Measurements from ENCODE around the gene INTS15. TPM values are rescaled to one million over a fixed set of nuclear protein-coding genes. Genes with fewer than 3 reads are reported as not detected.
A peak's percentile ranks its signal among the peaks of the same experiment; 100 is the strongest.
"Not testable (repeated sequence)": the region's sequence is repeated elsewhere in the genome, so short reads cannot be mapped to it uniquely, and the experiment has no call there.

INTS15 gene
- polyA plus RNA-seq, 1 donor (not counting 4 experiments of a cell fraction or from before 2014, with no cell fraction given), result 11.9 TPM

DNA sequence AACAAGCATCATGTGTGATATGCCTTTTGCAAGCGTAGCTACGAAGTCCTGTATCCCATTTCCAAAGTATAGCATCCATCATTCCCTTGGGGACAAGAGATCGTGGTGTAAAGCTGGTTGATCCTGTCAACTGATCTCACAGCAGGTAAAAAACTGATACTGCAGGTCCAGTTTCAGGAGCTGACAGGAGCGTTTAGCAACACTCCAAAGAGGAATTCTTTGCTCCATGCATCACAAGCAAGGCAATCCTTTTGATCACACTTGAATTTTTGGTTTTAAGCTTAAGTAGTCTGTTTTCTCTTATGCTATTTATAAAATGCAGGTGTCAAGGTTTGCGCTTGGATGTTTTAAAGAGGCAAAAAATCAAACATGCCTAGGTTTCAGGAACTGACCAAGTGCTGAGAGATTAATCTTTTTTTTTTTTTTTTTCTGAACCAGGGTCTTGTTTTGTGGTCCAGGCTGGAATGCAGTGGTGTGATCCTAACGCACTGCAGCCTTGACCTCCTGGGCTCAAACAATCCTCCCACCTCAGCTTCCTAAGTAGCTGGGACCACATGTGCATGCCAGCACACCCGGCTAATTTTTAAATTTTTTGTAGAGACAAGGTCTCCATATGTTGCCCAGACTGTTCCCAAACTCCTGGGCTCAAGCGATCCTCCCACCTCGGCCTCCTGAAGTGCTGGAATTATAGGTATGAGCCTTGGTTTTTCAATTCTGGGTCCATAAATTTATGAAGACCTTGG lies 14.4 kb upstream of the INTS15 start:
- Histone ChIP-seq H3K9me1 (ENCODE audit: control insufficient read depth, extremely low read depth, insufficient read depth, low read length) (no peaks in the 10 kb centered on the region), H3K27me3 (ENCODE audit: control insufficient read depth, extremely low read depth, insufficient read depth, low read length) (no peaks in the 10 kb centered on the region), H3K27ac (ENCODE audit: control insufficient read depth, insufficient read depth, low read length) (no peak overlapping the region), H3K79me2 (ENCODE audit: control insufficient read depth, insufficient read depth, low read length) (no peaks in the 10 kb centered on the region), H3K9ac (ENCODE audit: control insufficient read depth, extremely low read depth, insufficient read depth, low read length) (no peak overlapping the region), H3K9me3 (ENCODE audit: control insufficient read depth, low read depth, low read length) (no peaks in the 10 kb centered on the region), H3K4me2 (ENCODE audit: control insufficient read depth, extremely low read depth, insufficient read depth, low read depth, low read length) (no peak overlapping the region), H3K4me1 (ENCODE audit: control insufficient read depth, extremely low read depth, insufficient read depth, low read length) (no peaks in the 10 kb centered on the region), H3K4me3 (ENCODE audit: control insufficient read depth in 2 of 3, extremely low read depth in 1 of 3, insufficient read depth in 2 of 3, low read depth in 1 of 3, low read length in 3 of 3) (no peak overlapping the region), H3K36me3 (ENCODE audit: control insufficient read depth in 2 of 2, extremely low read depth in 1 of 2, insufficient read depth in 2 of 2, low read length in 2 of 2) (peaks cover 2 to 4% of the 10 kb centered on the region in 2 experiments), H4K20me1 (ENCODE audit: control insufficient read depth, extremely low read depth, insufficient read depth, low read length) (no peaks in the 10 kb centered on the region), H2AFZ (ENCODE audit: control insufficient read depth, low read length) (no peak overlapping the region)
- FAIRE-seq (no peak), DNase-seq (ENCODE audit: low read depth, low spot score) (no peak)
- dilution Hi-C loops (cut with MboI; ENCODE audit: extremely low pct_ligation_motif_present, low sequenced_read_pairs), result no loop called here
- TF ChIP-seq, protein P1, sequence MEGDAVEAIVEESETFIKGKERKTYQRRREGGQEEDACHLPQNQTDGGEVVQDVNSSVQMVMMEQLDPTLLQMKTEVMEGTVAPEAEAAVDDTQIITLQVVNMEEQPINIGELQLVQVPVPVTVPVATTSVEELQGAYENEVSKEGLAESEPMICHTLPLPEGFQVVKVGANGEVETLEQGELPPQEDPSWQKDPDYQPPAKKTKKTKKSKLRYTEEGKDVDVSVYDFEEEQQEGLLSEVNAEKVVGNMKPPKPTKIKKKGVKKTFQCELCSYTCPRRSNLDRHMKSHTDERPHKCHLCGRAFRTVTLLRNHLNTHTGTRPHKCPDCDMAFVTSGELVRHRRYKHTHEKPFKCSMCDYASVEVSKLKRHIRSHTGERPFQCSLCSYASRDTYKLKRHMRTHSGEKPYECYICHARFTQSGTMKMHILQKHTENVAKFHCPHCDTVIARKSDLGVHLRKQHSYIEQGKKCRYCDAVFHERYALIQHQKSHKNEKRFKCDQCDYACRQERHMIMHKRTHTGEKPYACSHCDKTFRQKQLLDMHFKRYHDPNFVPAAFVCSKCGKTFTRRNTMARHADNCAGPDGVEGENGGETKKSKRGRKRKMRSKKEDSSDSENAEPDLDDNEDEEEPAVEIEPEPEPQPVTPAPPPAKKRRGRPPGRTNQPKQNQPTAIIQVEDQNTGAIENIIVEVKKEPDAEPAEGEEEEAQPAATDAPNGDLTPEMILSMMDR (optimal IDR thresholded peaks at IDR 0.05 in 1 of 3, IDR thresholded peaks at IDR 0.05 in 1 of 3, conservative IDR thresholded peaks at IDR 0.05 in 1 of 3; ENCODE audit: extremely low read depth in 1 of 3, insufficient read depth in 2 of 3, low read length in 3 of 3), result no peak
- TF ChIP-seq EZH2 (IDR thresholded peaks at IDR 0.05; ENCODE audit: low read length), result no peak

DNA sequence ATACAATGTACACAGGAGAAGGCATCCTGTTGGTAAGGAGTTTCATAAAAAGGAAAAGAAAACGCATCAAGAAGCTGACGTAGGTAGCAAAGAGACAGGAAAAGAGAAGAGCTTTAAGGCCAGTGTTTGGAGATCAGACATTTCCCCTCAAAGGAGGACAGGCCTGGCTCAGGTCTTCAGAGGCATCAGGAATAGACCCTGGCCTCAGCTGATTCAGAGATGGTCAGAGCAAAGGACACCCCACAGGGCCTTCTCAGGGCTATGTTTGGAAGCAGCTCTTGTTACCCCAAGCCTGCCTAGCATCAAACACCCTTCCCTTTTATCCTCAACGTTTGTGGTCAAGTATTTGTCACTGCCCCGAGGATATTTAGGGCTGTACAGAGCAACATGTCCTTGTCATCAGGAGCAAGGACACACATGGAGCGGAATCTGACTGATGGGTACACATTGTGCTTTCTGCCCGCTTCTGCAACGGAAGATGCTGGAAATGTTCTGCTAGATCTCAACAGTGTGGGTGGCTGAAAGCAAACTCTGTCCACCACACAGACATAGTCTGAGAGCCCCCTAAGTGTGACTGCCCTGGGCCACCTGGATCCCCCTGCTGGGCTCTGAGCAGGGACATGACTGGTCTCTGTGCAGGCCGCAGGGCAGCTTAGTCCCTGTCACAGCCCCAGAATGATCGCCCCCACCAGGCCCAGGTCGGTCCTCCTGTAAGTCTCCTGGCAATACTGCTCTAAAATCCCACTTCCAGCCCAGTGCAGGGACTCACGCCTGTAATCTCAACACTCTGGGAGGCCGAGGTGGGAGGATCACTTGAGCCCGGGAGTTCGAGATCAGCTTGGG lies 13.6 kb upstream of the INTS15 start:
- peaks cover 2 to 4% of the 10 kb centered on the region in 2 experiments for H3K36me3 ChIP-seq (ENCODE audit: control insufficient read depth in 2 of 2, extremely low read depth in 1 of 2, insufficient read depth in 2 of 2, low read length in 2 of 2)
- no peaks in the 10 kb centered on the region for H3K27me3 ChIP-seq (ENCODE audit: control insufficient read depth, extremely low read depth, insufficient read depth, low read length)
- H3K9me3 ChIP-seq (ENCODE audit: control insufficient read depth, low read depth, low read length), result no peaks in the 10 kb centered on the region
- H3K9ac ChIP-seq (ENCODE audit: control insufficient read depth, extremely low read depth, insufficient read depth, low read length), result no peak overlapping the region
- no peaks in the 10 kb centered on the region for H3K79me2 ChIP-seq (ENCODE audit: control insufficient read depth, insufficient read depth, low read length)
- no peaks in the 10 kb centered on the region for H3K9me1 ChIP-seq (ENCODE audit: control insufficient read depth, extremely low read depth, insufficient read depth, low read length)
- no peak overlapping the region for H3K27ac ChIP-seq (ENCODE audit: control insufficient read depth, insufficient read depth, low read length)
- DNase-seq (ENCODE audit: low read depth, low spot score) (no peak), FAIRE-seq (no peak)
- TF ChIP-seq, protein P1 (optimal IDR thresholded peaks at IDR 0.05 in 1 of 3, IDR thresholded peaks at IDR 0.05 in 1 of 3, conservative IDR thresholded peaks at IDR 0.05 in 1 of 3; ENCODE audit: extremely low read depth in 1 of 3, insufficient read depth in 2 of 3, low read length in 3 of 3), result no peak
- no peak for TF ChIP-seq EZH2 (IDR thresholded peaks at IDR 0.05; ENCODE audit: low read length)
- peak overlapping the region; percentile 27 for H3K4me2 ChIP-seq (ENCODE audit: control insufficient read depth, extremely low read depth, insufficient read depth, low read depth, low read length)
- no peaks in the 10 kb centered on the region for H3K4me1 ChIP-seq (ENCODE audit: control insufficient read depth, extremely low read depth, insufficient read depth, low read length)
- H3K4me3 ChIP-seq (ENCODE audit: control insufficient read depth in 2 of 3, extremely low read depth in 1 of 3, insufficient read depth in 2 of 3, low read depth in 1 of 3, low read length in 3 of 3), result peak overlapping the region in 1 of 3 experiments; percentile 15
- H2AFZ ChIP-seq (ENCODE audit: control insufficient read depth, low read length), result no peak overlapping the region
- dilution Hi-C loops (cut with MboI; ENCODE audit: extremely low pct_ligation_motif_present, low sequenced_read_pairs), result no loop called here
- no peaks in the 10 kb centered on the region for H4K20me1 ChIP-seq (ENCODE audit: control insufficient read depth, extremely low read depth, insufficient read depth, low read length)

- Histone ChIP-seq H3K4me3 (ENCODE audit: control insufficient read depth in 2 of 3, extremely low read depth in 1 of 3, insufficient read depth in 2 of 3, low read depth in 1 of 3, low read length in 3 of 3) (peak overlapping the region; percentile 59 to 76 (median 73)), H3K27ac (ENCODE audit: control insufficient read depth, insufficient read depth, low read length) (peak overlapping the region; percentile 71), H3K4me2 (ENCODE audit: control insufficient read depth, extremely low read depth, insufficient read depth, low read depth, low read length) (peak overlapping the region; percentile 64), H2AFZ (ENCODE audit: control insufficient read depth, low read length) (peak overlapping the region; percentile 87), H3K9ac (ENCODE audit: control insufficient read depth, extremely low read depth, insufficient read depth, low read length) (peak overlapping the region; percentile 79)
- DNase-seq (ENCODE audit: low read depth, low spot score); H3K36me3 ChIP-seq (ENCODE audit: control insufficient read depth in 2 of 2, extremely low read depth in 1 of 2, insufficient read depth in 2 of 2, low read length in 2 of 2); dilution Hi-C loops (cut with MboI; ENCODE audit: extremely low pct_ligation_motif_present, low sequenced_read_pairs); H3K79me2 ChIP-seq (ENCODE audit: control insufficient read depth, insufficient read depth, low read length); H4K20me1 ChIP-seq (ENCODE audit: control insufficient read depth, extremely low read depth, insufficient read depth, low read length); H3K27me3 ChIP-seq (ENCODE audit: control insufficient read depth, extremely low read depth, insufficient read depth, low read length); H3K9me1 ChIP-seq (ENCODE audit: control insufficient read depth, extremely low read depth, insufficient read depth, low read length); H3K9me3 ChIP-seq (ENCODE audit: control insufficient read depth, low read depth, low read length); H3K4me1 ChIP-seq (ENCODE audit: control insufficient read depth, extremely low read depth, insufficient read depth, low read length); FAIRE-seq: not testable (repeated sequence)
These were observed 12.9 kb upstream of the INTS15 start for GRCh38 chr7:6576867-6577368.
